HL-60 (cell line): ENCODE measurements around the gene ELOB.

ENCODE experiments used
- DNase-seq, 2 experiments: peaks; one replicate each; pipeline ENCODE4 v3.0.0-alpha.2; 2010 to 2020; ENCODE audit warnings: low read depth in 1 of 2, low spot score in 1 of 2
- H3K27ac ChIP-seq: fragments of 250-450 bp; sonication (Bioruptor Pico); replicated peaks from 2 replicates; pipeline ENCODE4 v1.5.1; 2020; ENCODE audit warnings: mild to moderate bottlenecking, moderate library complexity
- H3K27me3 ChIP-seq: fragments of 250-450 bp; sonication (Bioruptor Pico); 2 replicates; pipeline ENCODE4 v1.5.1; 2021; ENCODE audit warnings: mild to moderate bottlenecking, moderate library complexity; ENCODE audit not compliant: insufficient read depth, poor library complexity, severe bottlenecking
- H3K4me3 ChIP-seq: replicated peaks from 2 replicates; pipeline ENCODE4 v1.5.1; 2011; ENCODE audit warnings: mild to moderate bottlenecking, control low read depth, low read length; ENCODE audit not compliant: insufficient read depth
- CTCF ChIP-seq: IDR thresholded peaks from one replicate; pipeline ENCODE4 v1.5.1; 2011; ENCODE audit warnings: low read length, control low read depth, inconsistent platforms; ENCODE audit not compliant: insufficient read depth
- GABPA ChIP-seq: IDR thresholded peaks from 2 replicates; pipeline ENCODE4 v1.6.1; 2012; ENCODE audit warnings: low read depth
- POLR2AphosphoS5 ChIP-seq: IDR thresholded peaks from 2 replicates; pipeline ENCODE4 v1.6.1; 2012; ENCODE audit warnings: low read depth
- SPI1 ChIP-seq: IDR thresholded peaks from 2 replicates; pipeline ENCODE4 v1.6.1; 2012; ENCODE audit warnings: low read depth, mild to moderate bottlenecking, borderline replicate concordance
- TF ChIP-seq, protein P1 (sequence below): IDR thresholded peaks from 2 replicates; pipeline ENCODE4 v1.6.1; 2012; ENCODE audit warnings: low read depth; ENCODE audit not compliant: insufficient replicate concordance

The ELOB gene

GRCh38 chr16:2798723-2799204, 21.7 kb upstream of the ELOB start:
- Histone ChIP-seq H3K27ac (no peak overlapping the region), H3K27me3 (no peaks in the 10 kb centered on the region), H3K4me3 (no peak overlapping the region)
- no peak for DNase-seq
- TF ChIP-seq SPI1 (no peak), CTCF (no peak), GABPA (no peak), POLR2AphosphoS5 (no peak)
- TF ChIP-seq, protein P1, sequence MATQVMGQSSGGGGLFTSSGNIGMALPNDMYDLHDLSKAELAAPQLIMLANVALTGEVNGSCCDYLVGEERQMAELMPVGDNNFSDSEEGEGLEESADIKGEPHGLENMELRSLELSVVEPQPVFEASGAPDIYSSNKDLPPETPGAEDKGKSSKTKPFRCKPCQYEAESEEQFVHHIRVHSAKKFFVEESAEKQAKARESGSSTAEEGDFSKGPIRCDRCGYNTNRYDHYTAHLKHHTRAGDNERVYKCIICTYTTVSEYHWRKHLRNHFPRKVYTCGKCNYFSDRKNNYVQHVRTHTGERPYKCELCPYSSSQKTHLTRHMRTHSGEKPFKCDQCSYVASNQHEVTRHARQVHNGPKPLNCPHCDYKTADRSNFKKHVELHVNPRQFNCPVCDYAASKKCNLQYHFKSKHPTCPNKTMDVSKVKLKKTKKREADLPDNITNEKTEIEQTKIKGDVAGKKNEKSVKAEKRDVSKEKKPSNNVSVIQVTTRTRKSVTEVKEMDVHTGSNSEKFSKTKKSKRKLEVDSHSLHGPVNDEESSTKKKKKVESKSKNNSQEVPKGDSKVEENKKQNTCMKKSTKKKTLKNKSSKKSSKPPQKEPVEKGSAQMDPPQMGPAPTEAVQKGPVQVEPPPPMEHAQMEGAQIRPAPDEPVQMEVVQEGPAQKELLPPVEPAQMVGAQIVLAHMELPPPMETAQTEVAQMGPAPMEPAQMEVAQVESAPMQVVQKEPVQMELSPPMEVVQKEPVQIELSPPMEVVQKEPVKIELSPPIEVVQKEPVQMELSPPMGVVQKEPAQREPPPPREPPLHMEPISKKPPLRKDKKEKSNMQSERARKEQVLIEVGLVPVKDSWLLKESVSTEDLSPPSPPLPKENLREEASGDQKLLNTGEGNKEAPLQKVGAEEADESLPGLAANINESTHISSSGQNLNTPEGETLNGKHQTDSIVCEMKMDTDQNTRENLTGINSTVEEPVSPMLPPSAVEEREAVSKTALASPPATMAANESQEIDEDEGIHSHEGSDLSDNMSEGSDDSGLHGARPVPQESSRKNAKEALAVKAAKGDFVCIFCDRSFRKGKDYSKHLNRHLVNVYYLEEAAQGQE = no peak

DNA sequence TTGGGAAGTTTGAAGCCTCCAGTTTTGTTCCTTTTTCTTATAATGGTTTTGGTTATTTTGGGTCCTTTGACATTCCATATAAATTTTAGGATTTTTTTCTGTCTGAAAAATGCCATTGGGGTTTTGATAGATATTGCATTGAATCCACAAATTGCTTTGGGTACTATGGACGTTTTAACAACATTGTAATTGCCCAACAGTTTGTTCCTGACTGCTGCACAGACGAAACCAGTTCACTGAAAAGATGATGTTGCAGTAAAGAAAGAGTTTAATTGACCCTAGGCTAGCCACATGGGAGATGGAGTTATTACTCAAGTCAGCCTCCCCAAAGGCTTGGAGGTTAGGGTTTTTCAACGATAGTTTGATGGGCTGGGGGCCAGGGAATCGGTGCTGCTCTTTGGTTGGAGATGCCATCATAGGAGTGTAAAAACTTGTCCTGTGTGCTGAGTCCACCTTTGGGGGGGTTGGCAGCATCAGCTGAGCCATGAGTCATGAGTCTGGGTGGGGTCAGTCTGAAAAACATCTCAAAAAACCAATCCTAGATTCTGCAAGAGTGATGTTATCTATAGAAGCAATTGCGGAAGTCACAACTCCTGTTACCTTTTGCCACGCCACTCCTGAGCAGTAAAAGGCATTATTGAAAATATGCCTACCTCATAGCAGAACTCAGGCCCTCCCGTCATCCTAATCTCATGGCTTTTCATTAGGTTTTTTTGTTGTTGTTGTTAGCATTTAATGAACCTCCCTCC, 18.5 kb upstream of the ELOB start:
- Histone ChIP-seq H3K27ac (peak overlapping the region; percentile 19), H3K27me3 (peaks cover 1% of the 10 kb centered on the region), H3K4me3 (no peak overlapping the region)
- DNase-seq = no peak
- TF ChIP-seq, protein P1 = no peak
- TF ChIP-seq CTCF = no peak
- no peak for TF ChIP-seq GABPA
- no peak for TF ChIP-seq POLR2AphosphoS5
- no peak; the same call in 1 of the 2 replicates for TF ChIP-seq SPI1

DNA sequence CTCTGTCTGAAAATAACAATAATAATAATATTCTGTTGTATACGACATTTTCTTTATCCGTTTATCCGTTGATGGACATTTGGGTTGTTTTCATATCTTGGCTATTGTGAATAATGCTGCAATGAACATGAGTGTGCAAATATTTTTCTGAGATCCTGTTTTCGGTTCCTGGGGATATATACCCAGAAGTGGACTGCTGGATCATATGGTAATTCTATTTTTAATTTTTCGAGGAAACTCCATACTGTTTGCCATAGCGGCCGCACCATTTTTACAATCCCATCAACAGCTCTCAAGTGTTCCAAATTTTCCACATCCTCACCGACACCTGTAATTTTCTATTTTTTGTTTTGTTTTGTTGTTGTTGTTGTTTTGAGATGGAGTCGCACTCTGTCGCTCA, 15.9 kb upstream of the ELOB start:
- DNase-seq = no peak
- TF ChIP-seq, protein P1 = no peak
- no peak for TF ChIP-seq POLR2AphosphoS5
- no peak for TF ChIP-seq GABPA
- Histone ChIP-seq H3K27ac (no peak overlapping the region), H3K27me3 (peaks cover 5% of the 10 kb centered on the region), H3K4me3 (no peak overlapping the region)
